WI38 (cell line): Measurements from ENCODE around the gene MRPL23.

Source experiments
- H3K4me3 ChIP-seq: 2 replicates; pipeline ENCODE4 v1.5.1; 2011; ENCODE audit warnings: low read depth, mild to moderate bottlenecking, control low read depth, low read length
- TF ChIP-seq, protein P1 (sequence below): IDR thresholded peaks from 2 replicates; pipeline ENCODE4 v1.5.1; 2012; ENCODE audit warnings: low read depth, mild to moderate bottlenecking, control low read depth, low read length

The MRPL23 gene

DNA sequence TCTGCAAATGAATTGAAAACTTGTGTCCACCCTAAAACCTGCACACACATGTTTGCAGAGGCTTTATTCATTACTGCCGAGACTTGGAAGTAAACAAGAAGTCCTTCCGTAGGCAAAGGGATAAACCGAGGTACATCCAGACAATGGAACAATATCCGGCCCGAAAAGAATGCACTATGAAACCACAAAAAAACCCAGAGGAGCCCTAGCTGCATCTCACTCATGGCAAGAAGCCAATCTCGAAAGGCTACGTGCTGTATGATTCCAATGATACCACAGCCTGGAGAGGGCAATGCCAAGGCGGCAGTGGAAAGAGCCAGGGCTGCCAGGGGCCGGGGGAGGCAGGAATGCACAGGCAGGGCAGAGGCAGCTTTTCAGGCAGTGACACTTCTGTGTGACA, 3.2 kb upstream of the MRPL23 start:
- H3K4me3 ChIP-seq: no peak overlapping the region
- TF ChIP-seq, protein P1, sequence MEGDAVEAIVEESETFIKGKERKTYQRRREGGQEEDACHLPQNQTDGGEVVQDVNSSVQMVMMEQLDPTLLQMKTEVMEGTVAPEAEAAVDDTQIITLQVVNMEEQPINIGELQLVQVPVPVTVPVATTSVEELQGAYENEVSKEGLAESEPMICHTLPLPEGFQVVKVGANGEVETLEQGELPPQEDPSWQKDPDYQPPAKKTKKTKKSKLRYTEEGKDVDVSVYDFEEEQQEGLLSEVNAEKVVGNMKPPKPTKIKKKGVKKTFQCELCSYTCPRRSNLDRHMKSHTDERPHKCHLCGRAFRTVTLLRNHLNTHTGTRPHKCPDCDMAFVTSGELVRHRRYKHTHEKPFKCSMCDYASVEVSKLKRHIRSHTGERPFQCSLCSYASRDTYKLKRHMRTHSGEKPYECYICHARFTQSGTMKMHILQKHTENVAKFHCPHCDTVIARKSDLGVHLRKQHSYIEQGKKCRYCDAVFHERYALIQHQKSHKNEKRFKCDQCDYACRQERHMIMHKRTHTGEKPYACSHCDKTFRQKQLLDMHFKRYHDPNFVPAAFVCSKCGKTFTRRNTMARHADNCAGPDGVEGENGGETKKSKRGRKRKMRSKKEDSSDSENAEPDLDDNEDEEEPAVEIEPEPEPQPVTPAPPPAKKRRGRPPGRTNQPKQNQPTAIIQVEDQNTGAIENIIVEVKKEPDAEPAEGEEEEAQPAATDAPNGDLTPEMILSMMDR: no peak

DNA sequence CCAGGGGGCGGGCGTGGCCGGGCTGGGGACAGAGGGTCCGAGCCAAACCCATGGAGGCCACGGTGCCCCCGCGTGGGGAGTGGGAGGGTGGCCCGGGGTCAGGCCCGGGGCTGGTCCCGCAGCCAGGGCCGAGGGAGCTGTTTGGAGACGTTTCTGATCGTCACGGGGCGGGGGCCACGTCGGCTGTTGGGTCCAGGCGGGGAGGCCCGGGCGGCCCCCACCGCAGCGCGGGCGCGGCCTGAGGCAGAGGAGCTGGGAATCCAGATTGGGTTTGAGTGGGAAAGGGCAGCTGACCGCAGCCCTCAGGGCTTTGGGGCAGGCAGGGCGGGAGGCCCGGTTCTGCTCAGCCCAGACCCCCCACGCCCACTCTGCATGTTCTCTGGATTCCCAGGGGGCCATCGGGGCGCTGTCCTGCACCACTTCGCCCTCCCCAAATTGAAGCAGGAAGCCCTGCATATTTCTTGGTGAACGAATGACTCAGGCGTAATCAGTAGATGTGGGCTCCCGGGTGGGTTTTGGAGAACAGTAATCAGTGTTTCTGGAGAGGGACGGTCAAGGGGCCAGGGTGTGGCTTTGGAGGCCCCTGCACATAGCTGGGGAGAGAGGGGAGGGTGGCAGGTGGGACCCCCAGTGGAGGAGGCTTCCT, 583 bp downstream of the MRPL23 start:
- TF ChIP-seq, protein P1: no peak
- no peak overlapping the region for H3K4me3 ChIP-seq

DNA sequence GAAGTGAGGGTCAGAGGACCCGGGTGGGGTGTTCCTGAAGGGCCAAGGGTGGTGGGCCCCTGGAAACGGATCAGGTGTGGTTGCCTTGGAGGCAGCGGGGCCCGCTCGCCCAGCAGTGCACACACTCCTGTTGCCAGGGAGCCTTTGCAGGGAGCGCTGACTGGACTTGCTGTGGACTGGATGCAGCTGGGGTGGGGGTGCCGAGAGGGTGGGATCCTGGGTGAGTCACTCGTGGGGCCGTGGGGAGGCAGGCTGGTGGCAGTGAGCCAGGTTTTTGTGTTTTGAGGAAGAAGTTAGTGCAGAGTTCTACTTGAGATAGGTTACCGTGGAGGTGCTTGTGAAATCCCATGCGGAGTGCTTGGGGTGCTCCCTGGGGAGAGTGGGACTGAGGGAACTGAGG, 1.3 kb downstream of the MRPL23 start:
- TF ChIP-seq, protein P1: no peak
- no peak overlapping the region for H3K4me3 ChIP-seq

DNA sequence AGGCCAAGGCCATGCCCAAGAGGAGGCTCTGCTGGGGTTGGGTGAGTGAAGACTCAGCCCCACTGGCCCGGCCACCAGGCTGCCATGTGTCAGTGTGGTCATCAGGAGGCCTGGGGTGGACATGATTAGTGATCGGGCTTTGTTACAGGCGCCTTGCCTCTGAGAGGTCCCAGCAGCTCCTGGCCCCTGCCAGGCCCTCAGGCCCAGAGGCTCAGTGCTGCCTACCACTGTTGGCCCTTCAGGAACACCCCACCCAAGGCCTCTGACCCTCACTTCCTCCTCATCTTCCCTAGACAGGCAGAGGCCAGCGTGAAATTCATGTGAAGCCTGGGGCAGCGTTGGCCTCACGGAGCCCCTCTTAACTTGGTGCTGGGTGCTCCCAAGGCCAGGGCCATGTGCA, 2.2 kb downstream of the MRPL23 start:
- no peak overlapping the region for H3K4me3 ChIP-seq
- TF ChIP-seq, protein P1: no peak

DNA sequence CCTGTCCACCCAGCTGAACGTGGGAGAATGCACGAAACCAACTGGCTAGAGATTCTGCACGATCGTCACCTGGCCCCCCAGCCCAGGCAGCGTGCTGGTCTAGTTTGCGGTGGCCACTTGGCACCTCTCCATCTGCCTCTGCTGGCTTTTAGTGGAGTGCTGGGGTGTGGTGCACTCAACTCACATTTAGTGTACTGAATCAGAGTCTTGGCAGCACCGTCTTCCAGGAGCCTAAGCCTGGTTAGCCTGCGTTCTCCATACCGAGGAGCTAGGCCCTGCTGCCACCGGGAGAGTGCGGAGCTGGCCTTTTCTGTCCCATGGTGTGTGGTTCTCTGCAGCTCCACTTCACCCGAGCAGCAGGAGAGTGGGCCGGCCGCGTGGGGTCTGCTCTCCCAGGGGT, 2.8 kb downstream of the MRPL23 start:
- no peak overlapping the region for H3K4me3 ChIP-seq
- TF ChIP-seq, protein P1: no peak

DNA sequence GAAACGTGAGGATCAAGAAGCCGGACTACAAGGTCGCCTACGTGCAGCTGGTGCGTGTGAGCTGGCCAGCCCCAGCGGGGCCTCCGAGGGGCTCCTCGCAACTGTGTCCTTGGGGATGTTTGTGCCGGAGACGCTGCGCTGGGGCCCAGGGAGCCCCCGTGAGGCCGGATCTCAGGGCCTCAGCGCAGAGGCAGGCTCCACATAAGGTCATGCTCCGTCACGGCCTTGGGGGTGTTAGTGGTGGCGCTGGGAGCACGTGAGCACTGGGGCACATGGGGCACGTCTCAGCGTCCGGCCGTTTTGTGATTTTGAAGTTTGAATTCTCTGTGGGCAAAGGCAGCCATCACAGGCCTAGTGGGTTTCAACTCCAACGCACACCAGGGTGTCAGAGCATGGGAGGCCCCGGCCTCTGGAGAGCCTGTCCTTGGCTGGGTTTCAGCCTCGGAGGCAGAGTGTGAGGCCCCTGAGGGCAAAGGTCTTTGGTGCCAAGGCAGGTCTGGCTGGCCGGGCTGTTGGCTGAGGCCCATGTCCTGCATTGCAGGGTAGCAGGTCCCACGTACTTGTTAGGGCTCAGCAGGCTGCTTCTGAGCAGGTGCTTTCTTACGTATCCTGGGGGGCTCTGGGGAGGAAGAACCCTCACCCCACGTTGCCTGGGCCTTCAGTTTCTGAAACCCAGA, 5.8 kb downstream of the MRPL23 start:
- H3K4me3 ChIP-seq: no peak overlapping the region
- TF ChIP-seq, protein P1: no peak

DNA sequence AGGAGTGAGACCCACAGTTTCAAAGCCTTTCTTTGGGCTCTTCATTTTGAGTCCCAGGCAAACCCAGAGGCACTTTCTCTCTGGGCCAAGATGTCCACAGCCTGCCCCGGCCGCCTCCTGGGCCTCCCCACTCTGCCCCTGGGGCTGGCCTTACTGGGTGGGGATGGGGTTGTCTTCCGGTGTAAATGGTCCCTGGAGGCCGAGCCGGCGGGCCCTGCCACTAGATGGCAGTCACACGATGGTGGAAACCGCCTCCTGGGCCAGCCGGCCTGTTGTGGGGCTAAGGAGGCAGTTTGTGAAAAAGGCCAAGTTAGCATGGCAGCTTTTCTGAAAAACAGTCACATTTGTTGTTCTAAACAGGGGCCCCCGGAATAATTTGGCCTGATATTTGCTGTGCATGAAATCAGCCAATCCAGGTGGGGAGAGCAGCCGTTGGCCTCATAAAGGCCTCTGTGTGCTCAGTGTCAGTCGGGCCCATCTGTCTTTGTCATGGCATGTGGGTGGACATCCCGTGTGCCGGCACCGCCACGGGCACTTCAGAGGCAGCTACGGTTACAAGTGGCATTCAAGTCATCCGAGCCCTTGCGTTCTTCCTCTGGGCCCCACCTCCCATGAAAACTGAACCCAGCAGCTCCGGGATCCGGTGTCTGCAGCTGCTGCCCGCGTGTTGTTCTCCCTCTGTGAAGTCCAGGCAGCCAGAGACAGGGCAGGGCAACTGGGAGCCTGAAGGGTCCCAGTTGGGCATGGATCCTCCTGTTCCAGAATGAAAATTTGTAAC, 6.5 kb downstream of the MRPL23 start:
- TF ChIP-seq, protein P1: no peak
- no peak overlapping the region for H3K4me3 ChIP-seq
